Aorta (tissue), 5 donors: Measurements from ENCODE around the gene MSMB. TPM values are rescaled to one million over a fixed set of nuclear protein-coding genes. Genes with fewer than 3 reads are reported as not detected.
A peak's percentile ranks its signal among the peaks of the same experiment; 100 is the strongest.
"Not testable (repeated sequence)": the region's sequence is repeated elsewhere in the genome, so short reads cannot be mapped to it uniquely, and the experiment has no call there.

Experiments
- ATAC-seq: fragments of 200-7000 bp; cut with Tn5 transposase; one replicate; pipeline ENCODE4 v1.9.1; 2022; ENCODE audit warnings: moderate library complexity; ENCODE audit not compliant: low FRiP score
- DNase-seq, 2 donors: peaks; one replicate each; pipeline ENCODE4 v3.0.0-alpha.2; 2020
- H3K27ac ChIP-seq, 2 donors: one replicate each; pipeline ENCODE4 v1.5.1; 2013; ENCODE audit warnings: low read length in 2 of 2, mild to moderate bottlenecking in 2 of 2, moderate library complexity in 2 of 2, control low read depth in 1 of 2, inconsistent platforms in 1 of 2, low read depth in 1 of 2
- H3K27me3 ChIP-seq, 2 donors: one replicate each; pipeline ENCODE4 v1.6.1; 2013; ENCODE audit warnings: control low read depth in 1 of 2, low read length in 1 of 2, mild to moderate bottlenecking in 1 of 2, moderate library complexity in 1 of 2; ENCODE audit not compliant: insufficient read depth in 2 of 2, control insufficient read depth in 1 of 2
- H3K36me3 ChIP-seq, 2 donors: one replicate each; pipeline ENCODE4 v1.6.1; 2013; ENCODE audit warnings: control low read depth in 1 of 2, low read length in 1 of 2, mild to moderate bottlenecking in 1 of 2; ENCODE audit not compliant: insufficient read depth in 2 of 2, control insufficient read depth in 1 of 2
- H3K4me1 ChIP-seq, 2 donors: one replicate each; pipeline ENCODE4 v1.6.1; 2013; ENCODE audit warnings: low read length in 2 of 2, control low read depth in 1 of 2, mild to moderate bottlenecking in 1 of 2, moderate library complexity in 1 of 2; ENCODE audit not compliant: insufficient read depth in 2 of 2, control insufficient read depth in 1 of 2
- H3K4me3 ChIP-seq, 2 donors: one replicate each; pipeline ENCODE4 v1.5.1; 2013; ENCODE audit warnings: low read length in 2 of 2, control low read depth in 1 of 2, mild to moderate bottlenecking in 1 of 2
- H3K9me3 ChIP-seq: one replicate; pipeline ENCODE4 v1.6.1; 2013; ENCODE audit warnings: mild to moderate bottlenecking, low read length; ENCODE audit not compliant: control insufficient read depth
- WGBS, 2 donors: extraction: QIAGEN DNeasy Blood & Tissue Kit; methylation state at CpG; one replicate each; pipeline ENCODE4 v1.1.7; 2013; 5-methylcytosine and 5-hydroxymethylcytosine counted together
- intact Hi-C, 2 donors: fragments of 100-400 bp; cut with DNase I; formaldehyde crosslinking; loops; one replicate each; pipeline versions ENCODE4 v1.14.2 to v1.15.0; 2022
- polyA plus RNA-seq, 2 donors: library from polyadenylated mRNA; stranded (reverse); fragments of 200-250 nt; gene quantifications; one replicate each; pipeline ENCODE4 v1.2.3, GENCODE V29; 2013
- total RNA-seq, 2 donors: library from RNA; stranded (reverse); fragmentation: NEBNext Ultra II Directional; extraction: Animal tissue kit (Norgen Biotek cat#: 25700); gene quantifications; one replicate each; pipeline ENCODE4 v1.2.1, GENCODE V29; 2021
- donor health status: healthy with polysubstance abuse.
- donor health status: Bipolar disorder and iron deficiency.
- donor health status: DM: no; HTN: no; CAD: no.
- donor health status: DM: no; HTN: no; CAD: no.
- donor health status: DM: yes; HTN: yes; CAD: no.

MSMB gene
- total and polyA plus RNA-seq, 4 donors: not detected

GRCh38 chr10:46087381-46087780 lies 41.3 kb upstream of the MSMB start:
- WGBS, 2 donors: 74 to 76% methylated on average over 11 of the region's 11 CpGs
- ATAC-seq, intact Hi-C loops, H3K27me3 ChIP-seq, H3K36me3 ChIP-seq, H3K4me3 ChIP-seq, H3K27ac ChIP-seq, DNase-seq, H3K4me1 ChIP-seq, H3K9me3 ChIP-seq: not testable (repeated sequence)

- no peak for ATAC-seq
- 66 to 69% methylated on average over 12 of the region's 12 CpGs for WGBS, 2 donors
These were observed 38.5 kb upstream of the MSMB start for GRCh38 chr10:46084321-46085165.

GRCh38 chr10:46080886-46081285 lies 34.8 kb upstream of the MSMB start:
- no peaks in the 10 kb centered on the region for H3K36me3 ChIP-seq
- H3K4me1 ChIP-seq: no peaks in the 10 kb centered on the region
- no peak overlapping the region for H3K4me3 ChIP-seq
- H3K27ac ChIP-seq: no peak overlapping the region
- WGBS, 2 donors: 19 to 30% methylated on average over 2 of the region's 2 CpGs
- no peak for ATAC-seq
- no peak for DNase-seq
- intact Hi-C loops: no loop called here
- no peaks in the 10 kb centered on the region for H3K9me3 ChIP-seq
- no peaks in the 10 kb centered on the region for H3K27me3 ChIP-seq

More at GRCh38 chr10:46084321-46085165, 38.5 kb upstream of the MSMB start:
- H3K36me3 ChIP-seq: no peaks in the 10 kb centered on the region
- no peak overlapping the region for H3K4me3 ChIP-seq
- H3K4me1 ChIP-seq: no peaks in the 10 kb centered on the region
- intact Hi-C loops: no loop called here
- peak in 1 of 2 donors; percentile 72 for DNase-seq
- no peaks in the 10 kb centered on the region for H3K9me3 ChIP-seq
- no peak overlapping the region for H3K27ac ChIP-seq
- H3K27me3 ChIP-seq: no peaks in the 10 kb centered on the region

GRCh38 chr10:46079831-46080585 lies 33.9 kb upstream of the MSMB start:
- Histone ChIP-seq H3K4me3 (no peak overlapping the region), H3K27me3 (no peaks in the 10 kb centered on the region), H3K36me3 (no peaks in the 10 kb centered on the region), H3K9me3 (no peaks in the 10 kb centered on the region), H3K27ac (no peak overlapping the region), H3K4me1 (no peaks in the 10 kb centered on the region)
- 53 to 58% methylated on average over 4 of the region's 4 CpGs for WGBS, 2 donors
- DNase-seq (no peak), ATAC-seq (no peak)
- intact Hi-C loops: no loop called here

- no peak overlapping the region for H3K27ac ChIP-seq
- H3K27me3 ChIP-seq: no peaks in the 10 kb centered on the region
- no peak overlapping the region for H3K4me3 ChIP-seq
- WGBS, 2 donors: 73 to 74% methylated on average over 5 of the region's 5 CpGs
- no peaks in the 10 kb centered on the region for H3K4me1 ChIP-seq
- intact Hi-C loops: no loop called here
- no peaks in the 10 kb centered on the region for H3K9me3 ChIP-seq
- no peaks in the 10 kb centered on the region for H3K36me3 ChIP-seq
- no peak for ATAC-seq
- no peak for DNase-seq
These were observed 31.8 kb upstream of the MSMB start for GRCh38 chr10:46077731-46078413.

- no peaks in the 10 kb centered on the region for H3K27me3 ChIP-seq
- no peak for DNase-seq
- ATAC-seq: no peak
- 75 to 84% methylated on average over 4 of the region's 4 CpGs for WGBS, 2 donors
- H3K4me3 ChIP-seq: no peak overlapping the region
- H3K27ac ChIP-seq: no peak overlapping the region
- intact Hi-C loops: no loop called here
- no peaks in the 10 kb centered on the region for H3K9me3 ChIP-seq
- no peaks in the 10 kb centered on the region for H3K4me1 ChIP-seq
- H3K36me3 ChIP-seq: no peaks in the 10 kb centered on the region
These were observed 31.1 kb upstream of the MSMB start for GRCh38 chr10:46077141-46077554.

GRCh38 chr10:46075869-46076268 lies 29.8 kb upstream of the MSMB start:
- intact Hi-C loops: no loop called here
- Histone ChIP-seq H3K4me1 (no peaks in the 10 kb centered on the region), H3K36me3 (no peaks in the 10 kb centered on the region), H3K27ac (no peak overlapping the region), H3K4me3 (no peak overlapping the region), H3K27me3 (no peaks in the 10 kb centered on the region), H3K9me3 (no peaks in the 10 kb centered on the region)
- DNase-seq: no peak
- 90 to 95% methylated on average over 3 of the region's 3 CpGs for WGBS, 2 donors
- ATAC-seq: no peak

GRCh38 chr10:46074196-46074946 lies 28.3 kb upstream of the MSMB start:
- H3K9me3 ChIP-seq: no peaks in the 10 kb centered on the region
- H3K36me3 ChIP-seq: no peaks in the 10 kb centered on the region
- H3K27me3 ChIP-seq: no peaks in the 10 kb centered on the region
- H3K4me1 ChIP-seq: no peaks in the 10 kb centered on the region
- 72 to 82% methylated on average over 4 of the region's 4 CpGs for WGBS, 2 donors
- intact Hi-C loops: no loop called here
- ATAC-seq: no peak
- no peak overlapping the region for H3K4me3 ChIP-seq
- H3K27ac ChIP-seq: no peak overlapping the region
- no peak for DNase-seq
